Measurements from ENCODE around the gene STXBP5.

GRCh38 chr6:147179809-147180208 is 24.4 kb upstream of the STXBP5 start:
- TF ChIP-seq, protein P1, sequence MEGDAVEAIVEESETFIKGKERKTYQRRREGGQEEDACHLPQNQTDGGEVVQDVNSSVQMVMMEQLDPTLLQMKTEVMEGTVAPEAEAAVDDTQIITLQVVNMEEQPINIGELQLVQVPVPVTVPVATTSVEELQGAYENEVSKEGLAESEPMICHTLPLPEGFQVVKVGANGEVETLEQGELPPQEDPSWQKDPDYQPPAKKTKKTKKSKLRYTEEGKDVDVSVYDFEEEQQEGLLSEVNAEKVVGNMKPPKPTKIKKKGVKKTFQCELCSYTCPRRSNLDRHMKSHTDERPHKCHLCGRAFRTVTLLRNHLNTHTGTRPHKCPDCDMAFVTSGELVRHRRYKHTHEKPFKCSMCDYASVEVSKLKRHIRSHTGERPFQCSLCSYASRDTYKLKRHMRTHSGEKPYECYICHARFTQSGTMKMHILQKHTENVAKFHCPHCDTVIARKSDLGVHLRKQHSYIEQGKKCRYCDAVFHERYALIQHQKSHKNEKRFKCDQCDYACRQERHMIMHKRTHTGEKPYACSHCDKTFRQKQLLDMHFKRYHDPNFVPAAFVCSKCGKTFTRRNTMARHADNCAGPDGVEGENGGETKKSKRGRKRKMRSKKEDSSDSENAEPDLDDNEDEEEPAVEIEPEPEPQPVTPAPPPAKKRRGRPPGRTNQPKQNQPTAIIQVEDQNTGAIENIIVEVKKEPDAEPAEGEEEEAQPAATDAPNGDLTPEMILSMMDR (conservative IDR thresholded peaks at IDR 0.05), result no peak
- no peak for TF ChIP-seq ZFX (IDR thresholded peaks at IDR 0.05)
